ENCODE measurements around the gene GGTA1. TPM values are rescaled to one million over a fixed set of nuclear protein-coding genes. Genes with fewer than 3 reads are reported as not detected.

GGTA1 gene
- polyA plus RNA-seq, 1 experiment: not detected

- Histone ChIP-seq H3K9me3 (ENCODE audit: control insufficient read depth, insufficient read depth, low read length) (no peaks in the 10 kb centered on the region), H3K27me3 (ENCODE audit: control insufficient read depth, insufficient read depth, low read length) (peaks cover 24% of the 10 kb centered on the region), H3K4me3 (ENCODE audit: low read depth, low read length) (no peak overlapping the region), H3K27ac (ENCODE audit: low read depth, low read length) (no peak overlapping the region)
- TF ChIP-seq CTCF (IDR thresholded peaks at IDR 0.05; ENCODE audit: low read depth, low read length): no peak
- ChIA-PET POLR2A (no interaction called here), CTCF (interaction anchor here (0.5 kb wide), 1 partner anchor 14 kb away, joined by 9 read pairs; no protein-coding TSS in a partner anchor)
- no peak for DNase-seq (ENCODE audit: low read depth, low spot score)
Observed at GRCh38 chr9:121485623-121486022, 14.0 kb downstream of the GGTA1 start.

- Histone ChIP-seq H3K4me3 (ENCODE audit: low read depth, low read length) (no peak overlapping the region), H3K9me3 (ENCODE audit: control insufficient read depth, insufficient read depth, low read length) (no peaks in the 10 kb centered on the region), H3K27me3 (ENCODE audit: control insufficient read depth, insufficient read depth, low read length) (peaks cover 23% of the 10 kb centered on the region), H3K27ac (ENCODE audit: low read depth, low read length) (no peak overlapping the region)
- ChIA-PET POLR2A (no interaction called here), CTCF (no interaction called here)
- DNase-seq (ENCODE audit: low read depth, low spot score): no peak
- TF ChIP-seq CTCF (IDR thresholded peaks at IDR 0.05; ENCODE audit: low read depth, low read length): no peak
Observed at GRCh38 chr9:121484651-121485446, 14.8 kb downstream of the GGTA1 start.

GRCh38 chr9:121483473-121484031 is 16.1 kb downstream of the GGTA1 start:
- H3K27me3 ChIP-seq (ENCODE audit: control insufficient read depth, insufficient read depth, low read length): peaks cover 24% of the 10 kb centered on the region
- no peak for DNase-seq (ENCODE audit: low read depth, low spot score)
- no peak overlapping the region for H3K27ac ChIP-seq (ENCODE audit: low read depth, low read length)
- H3K4me3 ChIP-seq (ENCODE audit: low read depth, low read length): no peak overlapping the region
- ChIA-PET CTCF (no interaction called here), POLR2A (no interaction called here)
- no peak for TF ChIP-seq CTCF (IDR thresholded peaks at IDR 0.05; ENCODE audit: low read depth, low read length)
- H3K9me3 ChIP-seq (ENCODE audit: control insufficient read depth, insufficient read depth, low read length): no peaks in the 10 kb centered on the region

- TF ChIP-seq CTCF (IDR thresholded peaks at IDR 0.05; ENCODE audit: low read depth, low read length): no peak
- peaks cover 23% of the 10 kb centered on the region for H3K27me3 ChIP-seq (ENCODE audit: control insufficient read depth, insufficient read depth, low read length)
- no peaks in the 10 kb centered on the region for H3K9me3 ChIP-seq (ENCODE audit: control insufficient read depth, insufficient read depth, low read length)
- CTCF ChIA-PET: no interaction called here
- no peak overlapping the region for H3K27ac ChIP-seq (ENCODE audit: low read depth, low read length)
- POLR2A ChIA-PET: no interaction called here
- H3K4me3 ChIP-seq (ENCODE audit: low read depth, low read length): no peak overlapping the region
- DNase-seq (ENCODE audit: low read depth, low spot score): no peak
Observed at GRCh38 chr9:121483049-121483448, 16.6 kb downstream of the GGTA1 start.

Measured in AG04450 (cell line).